K562 (cell line): Measurements from ENCODE around the gene COL1A2. TPM values are rescaled to one million over a fixed set of nuclear protein-coding genes. Genes with fewer than 3 reads are reported as not detected.

Experiments
- ATAC-seq: fragments of 200-7000 bp; cut with Tn5 transposase; 3 replicates; pipeline ENCODE4 v1.9.1; 2020; ENCODE audit warnings: moderate library complexity
- BruUV-seq: library from RNA; stranded (reverse); fragments of 400-500 nt; replicated peaks from 2 replicates; lab custom pipeline; 2021; lab: Mats Ljungman, UMichigan
- CTCF ChIA-PET: fragments of 300-600 bp; formaldehyde crosslinking; extraction: SDS; loops from one replicate; lab custom pipeline; 2021; ENCODE audit warnings: low intra/inter-chr PET ratio; lab: Yijun Ruan, JAX
- POLR2A ChIA-PET: fragments of 300-600, 350-650 bp; sonication (Branson Sonifier 250); formaldehyde crosslinking; extraction: SDS; loops from one replicate; lab custom pipeline; 2021; ENCODE audit warnings: antibody characterized with exemption, inconsistent platforms; lab: Yijun Ruan, JAX
- DNase-seq, 4 experiments: peaks; one replicate each; pipeline versions ENCODE4 v3.0.0 to v3.0.0-alpha.2; 2011 to 2018; ENCODE audit warnings: low spot score in 3 of 4, mixed read lengths in 3 of 4; ENCODE audit errors: extremely low read depth in 1 of 4
- FAIRE-seq: peaks from 2 replicates; lab custom pipeline; 2011; peaks lifted over from hg19 to GRCh38; lab: Jason Lieb, UNC
- H2AFZ ChIP-seq: 2 replicates; pipeline ENCODE4 v1.6.0; 2011; ENCODE audit warnings: low read depth, low read length, control low read depth, inconsistent platforms
- H3K27ac ChIP-seq: fragments of 200-600 bp; 3 replicates; pipeline ENCODE4 v1.8.0; 2011; ENCODE audit warnings: low read depth, mild to moderate bottlenecking, control low read depth, inconsistent platforms, low read length, moderate library complexity, mixed read lengths; ENCODE audit errors: extremely low read depth
- H3K27me3 ChIP-seq, 2 experiments: fragments of 300-600 bp in 1 of 2; 2 replicates in 1 of 2; 3 replicates in 1 of 2; pipeline versions ENCODE4 v1.6.0 to v1.8.0; 2011; ENCODE audit warnings: inconsistent platforms in 2 of 2, low read length in 2 of 2, mild to moderate bottlenecking in 1 of 2, mixed read lengths in 1 of 2, moderate library complexity in 1 of 2; ENCODE audit not compliant: control insufficient read depth in 2 of 2, insufficient read depth in 2 of 2
- H3K36me3 ChIP-seq: fragments of 300-600 bp; 3 replicates; pipeline ENCODE4 v1.8.0; 2011; ENCODE audit warnings: mild to moderate bottlenecking, low read length, inconsistent platforms; ENCODE audit not compliant: control insufficient read depth, insufficient read depth
- H3K4me1 ChIP-seq, 2 experiments: fragments of 200-600 bp in 1 of 2; replicated peaks in 1 of 2; 2 replicates in 1 of 2; 3 replicates in 1 of 2; pipeline versions ENCODE4 v1.5.1 to v1.8.0; 2011; ENCODE audit warnings: inconsistent platforms in 2 of 2, low read length in 2 of 2, mild to moderate bottlenecking in 1 of 2, mixed read lengths in 1 of 2, moderate library complexity in 1 of 2; ENCODE audit not compliant: control insufficient read depth in 2 of 2, insufficient read depth in 2 of 2
- H3K4me2 ChIP-seq: 2 replicates; pipeline ENCODE4 v1.6.1; 2011; ENCODE audit warnings: low read length, control low read depth, inconsistent platforms, mixed read lengths; ENCODE audit not compliant: insufficient read depth
- H3K4me3 ChIP-seq: fragments of 200-600 bp; sonication (generic), shearing (Covaris generic); 2 replicates; pipeline ENCODE4 v1.5.1; 2016; ENCODE audit warnings: control low read depth, inconsistent platforms
- H3K79me2 ChIP-seq: fragments of 200-600 bp; 3 replicates; pipeline ENCODE4 v1.8.0; 2011; ENCODE audit warnings: low read length, inconsistent platforms; ENCODE audit not compliant: control insufficient read depth, insufficient read depth
- H3K9ac ChIP-seq, 2 experiments: 2 replicates each; pipeline versions ENCODE4 v1.6.0 to v1.6.1; 2011; ENCODE audit warnings: low read depth in 2 of 2, low read length in 2 of 2, control low read depth in 1 of 2, inconsistent platforms in 1 of 2, mild to moderate bottlenecking in 1 of 2, mixed read lengths in 1 of 2; ENCODE audit not compliant: insufficient read depth in 1 of 2
- H3K9me1 ChIP-seq: one replicate; pipeline ENCODE4 v1.6.0; 2011; ENCODE audit warnings: inconsistent platforms, mild to moderate bottlenecking, low read length, moderate library complexity; ENCODE audit not compliant: control insufficient read depth, insufficient read depth
- H3K9me3 ChIP-seq: replicated peaks from 2 replicates; pipeline ENCODE4 v1.5.1; 2011; ENCODE audit warnings: low read depth, low read length, inconsistent platforms; ENCODE audit not compliant: control insufficient read depth, insufficient read depth
- H4K20me1 ChIP-seq: replicated peaks from 2 replicates; pipeline ENCODE4 v1.6.1; 2011; ENCODE audit warnings: low read length, inconsistent platforms, mixed read lengths; ENCODE audit not compliant: control insufficient read depth, insufficient read depth
- CBFA2T3 ChIP-seq: fragments of 450-650 bp; IDR thresholded peaks from 2 replicates; pipeline ENCODE4 v1.6.1; 2017
- HDGF ChIP-seq: fragments of 450-650 bp; IDR thresholded peaks from 2 replicates; pipeline ENCODE4 v1.6.1; 2016
- HSF4 ChIP-seq: fragments of 250-450 bp; sonication (Bioruptor Pico); IDR thresholded peaks from 2 replicates; pipeline ENCODE4 v2.1.2; 2022; ENCODE audit warnings: mild to moderate bottlenecking, moderate library complexity, borderline replicate concordance
- L3MBTL2 ChIP-seq: fragments of 450-650 bp; IDR thresholded peaks from 2 replicates; pipeline ENCODE4 v1.6.1; 2016; ENCODE audit warnings: mild to moderate bottlenecking, moderate library complexity
- MXI1 ChIP-seq: IDR thresholded peaks from 2 replicates; pipeline ENCODE4 v1.6.1; 2011; ENCODE audit warnings: low read depth, mild to moderate bottlenecking, improper control_type of control experiment, low read length
- RAD51 ChIP-seq: fragments of 450-650 bp; IDR thresholded peaks from 2 replicates; pipeline ENCODE4 v1.7.1; 2016; ENCODE audit warnings: low read depth, mild to moderate bottlenecking, borderline replicate concordance
- TOE1 ChIP-seq, 2 experiments: fragments of 450-650 bp in 1 of 2; sonication (generic) in 1 of 2; formaldehyde crosslinking in 1 of 2; IDR thresholded peaks; 2 replicates each; pipeline versions ENCODE4 v1.7.1 to v1.8.0; 2016 to 2022; ENCODE audit warnings: borderline replicate concordance in 2 of 2, mild to moderate bottlenecking in 2 of 2, antibody characterized with exemption in 1 of 2, inconsistent platforms in 1 of 2, low read depth in 1 of 2, missing genetic modification reagents in 1 of 2, moderate library complexity in 1 of 2
- YBX1 ChIP-seq: fragments of 450-650 bp; IDR thresholded peaks from 2 replicates; pipeline ENCODE4 v1.7.1; 2016; ENCODE audit warnings: mild to moderate bottlenecking
- ZBTB12 ChIP-seq: fragments of 250-450 bp; sonication (Bioruptor Pico); IDR thresholded peaks from 2 replicates; pipeline ENCODE4 v1.4.0; 2020
- ZNF57 ChIP-seq: fragments of 450-650 bp; formaldehyde crosslinking; IDR thresholded peaks from 2 replicates; pipeline ENCODE4 v1.4.0; 2020; ENCODE audit warnings: mild to moderate bottlenecking, moderate library complexity
- WGBS: fragments of 100-300 bp; shearing (Covaris generic); methylation state at CpG from one replicate; pipeline ENCODE4 v1.1.6; 2016; ENCODE audit warnings: low coverage, mixed read lengths; ENCODE audit not compliant: insufficient coverage; ENCODE audit errors: missing lambda C conversion rate; 5-methylcytosine and 5-hydroxymethylcytosine counted together
- in situ Hi-C: fragments of 300-500 bp; cut with MboI; formaldehyde crosslinking; loops from 4 replicates; pipeline ENCODE4 v1.15.0; 2018; ENCODE audit warnings: inconsistent platforms, mixed read lengths
- intact Hi-C: fragments of 100-400 bp; cut with micrococcal nuclease; formaldehyde crosslinking; loops from 2 replicates; pipeline ENCODE4 v1.14.2; 2022
- polyA plus RNA-seq, 8 experiments: library from polyadenylated mRNA; depleted of rRNA in 4 of 8; stranded (reverse) in 5 of 8; unstranded in 3 of 8; fragments of >200 nt; fragmentation: Nextera tagmentation in 2 of 8; fragmentation: Illumina TruSeq in 1 of 8; extraction: Ambion mirVana in 2 of 8; extraction: Trizol in 1 of 8; gene quantifications; 2 replicates each; pipeline versions ENCODE4 v1.2.1 to v1.2.3, GENCODE V29; 2011 to 2014; ENCODE audit warnings: inconsistent platforms in 1 of 8, missing spikeins in 1 of 8
- total RNA-seq, 7 experiments: library from RNA; depleted of rRNA in 6 of 7; stranded (reverse); fragments of >200 nt in 6 of 7; fragmentation: Illumina TruSeq in 2 of 7; extraction: Trizol in 2 of 7; gene quantifications; 2 replicates each; pipeline versions ENCODE4 v1.2.1 to v1.2.3, GENCODE V29; 2011 to 2021; ENCODE audit warnings: low replicate concordance in 1 of 7

The COL1A2 gene
- total and polyA plus RNA-seq, 9 of the 15 experiments (the other 6 are each of a cell fraction or from before 2014, with no cell fraction given) = 0.94 to 11.6 (median 1.7) TPM

GRCh38 chr7:94405506-94405905 lies 10.8 kb downstream of the COL1A2 start:
- DNase-seq (no peak), ATAC-seq (no peak), FAIRE-seq (no peak)
- H3K27ac ChIP-seq = no peak overlapping the region
- intact Hi-C loops = no loop called here
- 0% methylated on average over 1 of the region's 1 CpG for WGBS
- no TSS peak for BruUV-seq
- no peaks in the 10 kb centered on the region for H3K9me1 ChIP-seq
- H3K4me1 ChIP-seq = no peaks in the 10 kb centered on the region
- no peaks in the 10 kb centered on the region for H3K79me2 ChIP-seq
- no peaks in the 10 kb centered on the region for H4K20me1 ChIP-seq
- H3K4me3 ChIP-seq = no peak overlapping the region
- in situ Hi-C loops = no loop called here
- no peaks in the 10 kb centered on the region for H3K36me3 ChIP-seq
- H3K9ac ChIP-seq = no peak overlapping the region
- POLR2A ChIA-PET = no interaction called here
- TF ChIP-seq ZNF57 (CRISPR knock-in tag) (no peak), TOE1 (IDR thresholded peaks at IDR 0.05; ENCODE audit: borderline replicate concordance) (no peak), TOE1 (CRISPR knock-in tag; IDR thresholded peaks at IDR 0.05; ENCODE audit: borderline replicate concordance, low read depth) (no peak), ZBTB12 (CRISPR knock-in tag) (no peak), CBFA2T3 (no peak), YBX1 (no peak), RAD51 (no peak), HDGF (no peak), MXI1 (no peak), L3MBTL2 (no peak), HSF4 (CRISPR knock-in tag) (no peak)
- no peak overlapping the region for H2AFZ ChIP-seq
- no peaks in the 10 kb centered on the region; a peak in 1 of 5 replicates for H3K27me3 ChIP-seq
- no peaks in the 10 kb centered on the region for H3K9me3 ChIP-seq
- CTCF ChIA-PET = no interaction called here
- H3K4me2 ChIP-seq = no peak overlapping the region
